Stimulated activated CD8-positive, alpha-beta memory T cell treated with anti-CD3 and anti-CD28 coated beads, Interleukin-7, amount 100 ng/mL, for 48 hours (primary cell): Measurements from ENCODE around the gene GNB5.
"Not testable (repeated sequence)": the region's sequence is repeated elsewhere in the genome, so short reads cannot be mapped to it uniquely, and the experiment has no call there.

Experiments used
- DNase-seq, 2 donors: peaks; one replicate each; pipeline ENCODE4 v3.0.0-alpha.2; 2020; ENCODE audit warnings: low read depth in 1 of 2; ENCODE audit errors: extremely low read depth in 1 of 2

The GNB5 gene

GRCh38 chr15:52171807-52172206, 19.4 kb downstream of the GNB5 start:
- no peak for DNase-seq

- DNase-seq: no peak
These were observed 19.8 kb downstream of the GNB5 start for GRCh38 chr15:52171386-52171785.

GRCh38 chr15:52170199-52170598, 21.0 kb downstream of the GNB5 start:
- DNase-seq: not testable (repeated sequence)

- DNase-seq: not testable (repeated sequence)
These were observed 25.6 kb downstream of the GNB5 start for GRCh38 chr15:52165494-52166131.

GRCh38 chr15:52164631-52165265, 26.4 kb downstream of the GNB5 start:
- no peak for DNase-seq

GRCh38 chr15:52163321-52164190, 27.6 kb downstream of the GNB5 start:
- no peak for DNase-seq

- no peak for DNase-seq
These were observed 28.3 kb downstream of the GNB5 start for GRCh38 chr15:52162876-52163275.

GRCh38 chr15:52162260-52162659, 28.9 kb downstream of the GNB5 start:
- no peak for DNase-seq

GRCh38 chr15:52161406-52161966, 29.7 kb downstream of the GNB5 start:
- DNase-seq: no peak

GRCh38 chr15:52159645-52160044, 31.5 kb downstream of the GNB5 start:
- DNase-seq: no peak

- no peak for DNase-seq
These were observed 33.0 kb downstream of the GNB5 start for GRCh38 chr15:52158084-52158765.

- DNase-seq: no peak
These were observed 35.3 kb downstream of the GNB5 start for GRCh38 chr15:52155878-52156277.

- no peak for DNase-seq
These were observed 36.0 kb downstream of the GNB5 start for GRCh38 chr15:52154896-52155865.

- no peak for DNase-seq
These were observed 37.0 kb downstream of the GNB5 start for GRCh38 chr15:52153900-52154895.

- DNase-seq: no peak
These were observed 39.8 kb downstream of the GNB5 start for GRCh38 chr15:52151353-52151752.

GRCh38 chr15:52150871-52151270, 40.3 kb downstream of the GNB5 start:
- DNase-seq: no peak

- DNase-seq: no peak
These were observed 41.0 kb downstream of the GNB5 start for GRCh38 chr15:52150043-52150825.

GRCh38 chr15:52148403-52148802, 42.8 kb downstream of the GNB5 start:
- DNase-seq: no peak
